Measurements from ENCODE around the gene ARID5B. TPM values are rescaled to one million over a fixed set of nuclear protein-coding genes. Genes with fewer than 3 reads are reported as not detected.

The ARID5B gene
- polyA plus RNA-seq, 1 donor from 2014 or later = 2.1 TPM

DNA sequence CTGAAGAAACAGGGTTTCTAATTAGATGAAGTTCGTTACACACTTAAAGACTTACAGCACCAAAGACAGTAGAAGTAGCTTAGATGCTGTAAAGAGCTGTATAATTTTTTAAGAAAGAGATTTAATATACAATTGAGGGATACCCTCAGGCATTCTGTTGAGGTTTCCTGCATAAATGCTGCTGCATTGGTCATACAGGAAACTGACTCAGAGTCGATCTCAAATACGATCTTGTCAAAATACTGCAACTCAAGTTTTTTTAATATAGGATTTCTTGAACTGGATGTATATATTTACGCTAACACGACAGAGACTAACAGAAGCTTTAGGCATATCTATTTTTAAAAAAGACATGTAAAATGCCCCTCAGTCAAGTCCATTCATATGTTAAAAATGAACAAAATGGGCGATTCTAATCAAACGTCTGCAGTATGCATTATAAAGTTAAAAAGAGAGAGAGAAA lies 2.4 kb upstream of the ARID5B start:
- H3K9me2 ChIP-seq (ENCODE audit: insufficient read depth, low read length) = no peaks in the 10 kb centered on the region
- no peak overlapping the region for H3K4me2 ChIP-seq (ENCODE audit: low read length)
- no peak overlapping the region for H3K27ac ChIP-seq (ENCODE audit: low read length)
- H3K4me3 ChIP-seq (ENCODE audit: low read length) = peak overlapping the region; percentile 83
- H3K27me3 ChIP-seq (ENCODE audit: insufficient read depth, low read depth, low read length) = peaks cover 8% of the 10 kb centered on the region
- no peaks in the 10 kb centered on the region for H3K9me3 ChIP-seq (ENCODE audit: low read length)
- no peak overlapping the region for H3K9ac ChIP-seq (ENCODE audit: low read length)
- H3K36me3 ChIP-seq (ENCODE audit: insufficient read depth, low read length) = no peaks in the 10 kb centered on the region
- H2AFZ ChIP-seq (ENCODE audit: low read depth, low read length) = no peak overlapping the region
- peaks cover 3% of the 10 kb centered on the region for H3F3A ChIP-seq (ENCODE audit: insufficient read depth, low read length, poor library complexity, severe bottlenecking)
- H4K20me1 ChIP-seq (ENCODE audit: insufficient read depth) = no peaks in the 10 kb centered on the region
- TF ChIP-seq EP300 (conservative IDR thresholded peaks at IDR 0.05; ENCODE audit: poor library complexity, severe bottlenecking) (no peak), TAF1 (IDR thresholded peaks at IDR 0.05; ENCODE audit: low read depth) (no peak), MXI1 (conservative IDR thresholded peaks at IDR 0.05; ENCODE audit: poor library complexity, severe bottlenecking) (no peak), SMC3 (conservative IDR thresholded peaks at IDR 0.05; ENCODE audit: poor library complexity) (no peak), CTCF (IDR thresholded peaks at IDR 0.05; ENCODE audit: poor library complexity, severe bottlenecking) (no peak), RAD21 (conservative IDR thresholded peaks at IDR 0.05) (no peak), EZH2 (IDR thresholded peaks at IDR 0.05; ENCODE audit: borderline replicate concordance, insufficient read depth, low read length, poor library complexity, severe bottlenecking) (no peak)
- no peaks in the 10 kb centered on the region for H3K79me2 ChIP-seq (replicated peaks; ENCODE audit: insufficient read depth, low read length)

DNA sequence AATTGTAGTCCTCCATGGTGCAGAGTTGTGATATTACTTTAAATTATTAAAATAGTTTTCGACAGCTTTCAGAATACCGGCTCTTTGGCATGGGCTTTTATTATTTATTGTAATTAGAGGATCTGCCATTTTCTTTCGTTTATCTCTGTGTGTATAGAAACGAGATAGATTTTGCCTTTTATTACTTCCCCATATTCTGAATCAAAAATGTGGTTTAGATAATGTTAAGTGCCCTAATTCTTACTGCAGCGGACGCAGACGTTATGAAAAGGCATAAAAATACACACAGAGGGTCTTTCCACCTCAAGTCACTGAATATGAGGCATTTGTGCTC lies 1.9 kb upstream of the ARID5B start:
- Histone ChIP-seq H3K79me2 (replicated peaks; ENCODE audit: insufficient read depth, low read length) (no peaks in the 10 kb centered on the region), H3K4me3 (ENCODE audit: low read length) (peak overlapping the region; percentile 83), H3K9me2 (ENCODE audit: insufficient read depth, low read length) (no peaks in the 10 kb centered on the region), H3K36me3 (ENCODE audit: insufficient read depth, low read length) (no peaks in the 10 kb centered on the region), H3K27me3 (ENCODE audit: insufficient read depth, low read depth, low read length) (peaks cover 8% of the 10 kb centered on the region), H3K27ac (ENCODE audit: low read length) (peak overlapping the region; percentile 70), H2AFZ (ENCODE audit: low read depth, low read length) (no peak overlapping the region), H3K9ac (ENCODE audit: low read length) (peak overlapping the region; percentile 79), H4K20me1 (ENCODE audit: insufficient read depth) (no peaks in the 10 kb centered on the region), H3K9me3 (ENCODE audit: low read length) (no peaks in the 10 kb centered on the region), H3F3A (ENCODE audit: insufficient read depth, low read length, poor library complexity, severe bottlenecking) (peaks cover 3% of the 10 kb centered on the region), H3K4me2 (ENCODE audit: low read length) (peak overlapping the region; percentile 91)
- TF ChIP-seq EP300 (conservative IDR thresholded peaks at IDR 0.05; ENCODE audit: poor library complexity, severe bottlenecking) (no peak), POLR2AphosphoS5 (IDR thresholded peaks at IDR 0.05) (peak; percentile 21)

- Histone ChIP-seq H3K9me2 (ENCODE audit: insufficient read depth, low read length) (no peaks in the 10 kb centered on the region), H3F3A (ENCODE audit: insufficient read depth, low read length, poor library complexity, severe bottlenecking) (peaks cover 3% of the 10 kb centered on the region), H3K9me3 (ENCODE audit: low read length) (no peaks in the 10 kb centered on the region), H3K36me3 (ENCODE audit: insufficient read depth, low read length) (no peaks in the 10 kb centered on the region), H3K27ac (ENCODE audit: low read length) (peak overlapping the region; percentile 70), H3K27me3 (ENCODE audit: insufficient read depth, low read depth, low read length) (peaks cover 8% of the 10 kb centered on the region), H3K79me2 (replicated peaks; ENCODE audit: insufficient read depth, low read length) (no peaks in the 10 kb centered on the region), H3K4me3 (ENCODE audit: low read length) (peak overlapping the region; percentile 83), H3K9ac (ENCODE audit: low read length) (peak overlapping the region; percentile 79), H2AFZ (ENCODE audit: low read depth, low read length) (peak overlapping the region; percentile 97), H3K4me2 (ENCODE audit: low read length) (peak overlapping the region; percentile 91), H4K20me1 (ENCODE audit: insufficient read depth) (no peaks in the 10 kb centered on the region)
- TF ChIP-seq EZH2 (IDR thresholded peaks at IDR 0.05; ENCODE audit: borderline replicate concordance, insufficient read depth, low read length, poor library complexity, severe bottlenecking) (no peak), POLR2AphosphoS5 (IDR thresholded peaks at IDR 0.05) (no peak), RAD21 (conservative IDR thresholded peaks at IDR 0.05) (no peak), MXI1 (conservative IDR thresholded peaks at IDR 0.05; ENCODE audit: poor library complexity, severe bottlenecking) (no peak), CTCF (IDR thresholded peaks at IDR 0.05; ENCODE audit: poor library complexity, severe bottlenecking) (no peak)
Observed at GRCh38 chr10:61899997-61900828, 1.3 kb upstream of the ARID5B start.

All from neural cell (in vitro differentiated cells).